ENCODE results near the gene DNAH17. TPM values are rescaled to one million over a fixed set of nuclear protein-coding genes. Genes with fewer than 3 reads are reported as not detected.
A peak's percentile ranks its signal among the peaks of the same experiment; 100 is the strongest.

DNAH17 gene
- total RNA-seq, 1 donor from 2014 or later: not detected

DNA sequence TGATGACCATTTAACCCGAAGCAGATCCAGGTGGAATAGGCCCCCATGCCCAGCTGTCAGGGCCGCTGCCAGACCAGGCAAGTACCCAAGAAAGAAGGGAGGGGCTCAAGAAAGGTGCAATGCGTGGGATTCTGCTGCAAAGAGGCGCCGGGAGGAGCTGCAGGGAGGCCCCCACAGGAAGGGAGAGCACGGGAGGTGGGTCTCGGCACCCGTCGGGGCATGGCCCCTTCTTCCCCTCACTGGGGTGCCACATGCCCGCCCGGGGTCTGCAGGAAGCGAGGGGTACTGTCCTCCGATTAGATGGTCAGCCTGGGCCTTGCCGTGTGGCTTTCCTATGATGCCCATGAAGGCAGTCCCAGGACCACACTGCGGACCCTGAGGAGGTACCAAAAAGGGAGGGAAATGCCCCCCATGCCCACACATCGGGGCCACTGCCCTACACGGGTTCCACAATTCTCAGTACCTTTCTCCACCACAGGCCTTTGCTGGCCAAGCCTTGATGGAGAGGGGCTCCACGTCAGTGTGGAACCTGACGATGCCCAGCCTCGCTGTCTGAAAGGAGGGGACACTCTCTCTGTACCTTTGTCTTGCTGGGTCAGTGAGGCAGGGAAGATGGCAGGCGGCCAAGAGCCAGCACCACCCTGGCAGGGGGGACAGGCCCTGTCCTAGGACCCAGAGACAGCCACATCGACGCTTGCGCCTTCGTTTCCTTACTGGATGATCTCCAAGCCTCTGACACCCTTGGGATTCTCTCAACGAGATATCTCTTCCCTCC is 45.5 kb upstream of the DNAH17 start:
- no peak overlapping the region for H3K4me3 ChIP-seq
- DNase-seq (ENCODE audit: low spot score): no peak
- H4K20me1 ChIP-seq (ENCODE audit: low read depth): no peaks in the 10 kb centered on the region
- H3K27ac Mint-ChIP-seq: peak overlapping the region; percentile 33
- H2AFZ ChIP-seq (replicated peaks): no peak overlapping the region
- no peaks in the 10 kb centered on the region for H3K4me1 ChIP-seq
- H3K4me3 Mint-ChIP-seq: no peak overlapping the region
- no peak overlapping the region for H3K4me2 ChIP-seq
- H3K9me3 Mint-ChIP-seq: peaks cover 10% of the 10 kb centered on the region
- H3F3A ChIP-seq (ENCODE audit: low read depth): no peaks in the 10 kb centered on the region
- H3K9ac ChIP-seq: no peak overlapping the region
- H3K36me3 Mint-ChIP-seq: no peaks in the 10 kb centered on the region
- no peaks in the 10 kb centered on the region for H3K27me3 ChIP-seq
- TF ChIP-seq EZH2 (IDR thresholded peaks at IDR 0.05) (no peak), EZH2phosphoT487 (IDR thresholded peaks at IDR 0.05) (no peak)
- TF ChIP-seq, protein P1, sequence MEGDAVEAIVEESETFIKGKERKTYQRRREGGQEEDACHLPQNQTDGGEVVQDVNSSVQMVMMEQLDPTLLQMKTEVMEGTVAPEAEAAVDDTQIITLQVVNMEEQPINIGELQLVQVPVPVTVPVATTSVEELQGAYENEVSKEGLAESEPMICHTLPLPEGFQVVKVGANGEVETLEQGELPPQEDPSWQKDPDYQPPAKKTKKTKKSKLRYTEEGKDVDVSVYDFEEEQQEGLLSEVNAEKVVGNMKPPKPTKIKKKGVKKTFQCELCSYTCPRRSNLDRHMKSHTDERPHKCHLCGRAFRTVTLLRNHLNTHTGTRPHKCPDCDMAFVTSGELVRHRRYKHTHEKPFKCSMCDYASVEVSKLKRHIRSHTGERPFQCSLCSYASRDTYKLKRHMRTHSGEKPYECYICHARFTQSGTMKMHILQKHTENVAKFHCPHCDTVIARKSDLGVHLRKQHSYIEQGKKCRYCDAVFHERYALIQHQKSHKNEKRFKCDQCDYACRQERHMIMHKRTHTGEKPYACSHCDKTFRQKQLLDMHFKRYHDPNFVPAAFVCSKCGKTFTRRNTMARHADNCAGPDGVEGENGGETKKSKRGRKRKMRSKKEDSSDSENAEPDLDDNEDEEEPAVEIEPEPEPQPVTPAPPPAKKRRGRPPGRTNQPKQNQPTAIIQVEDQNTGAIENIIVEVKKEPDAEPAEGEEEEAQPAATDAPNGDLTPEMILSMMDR (IDR thresholded peaks at IDR 0.05): no peak
- no peak overlapping the region for H3K27ac ChIP-seq
- H3K79me2 ChIP-seq (ENCODE audit: low read depth): no peaks in the 10 kb centered on the region
- no peaks in the 10 kb centered on the region for H3K4me1 Mint-ChIP-seq
- peaks cover 8% of the 10 kb centered on the region for H3K27me3 Mint-ChIP-seq (ENCODE audit: insufficient read depth, low read depth)
- H3K36me3 ChIP-seq: no peaks in the 10 kb centered on the region
- no peaks in the 10 kb centered on the region for H3K9me3 ChIP-seq (ENCODE audit: low read depth)

- Histone ChIP-seq H3K9me3 (ENCODE audit: low read depth) (no peaks in the 10 kb centered on the region), H3F3A (ENCODE audit: low read depth) (no peaks in the 10 kb centered on the region), H3K4me2 (no peak overlapping the region), H3K4me3 (no peak overlapping the region), H3K27ac (no peak overlapping the region), H3K4me1 (no peaks in the 10 kb centered on the region), H3K9ac (no peak overlapping the region), H3K79me2 (ENCODE audit: low read depth) (no peaks in the 10 kb centered on the region), H2AFZ (replicated peaks) (no peak overlapping the region), H4K20me1 (ENCODE audit: low read depth) (no peaks in the 10 kb centered on the region), H3K27me3 (no peaks in the 10 kb centered on the region), H3K36me3 (no peaks in the 10 kb centered on the region)
- Mint-ChIP-seq H3K9me3 (peaks cover 11% of the 10 kb centered on the region), H3K27ac (no peak overlapping the region), H3K4me1 (no peaks in the 10 kb centered on the region), H3K27me3 (ENCODE audit: insufficient read depth, low read depth) (peaks cover 8% of the 10 kb centered on the region), H3K4me3 (no peak overlapping the region), H3K36me3 (no peaks in the 10 kb centered on the region)
- TF ChIP-seq, protein P1 (IDR thresholded peaks at IDR 0.05): no peak
- TF ChIP-seq EZH2 (IDR thresholded peaks at IDR 0.05): no peak
- TF ChIP-seq EZH2phosphoT487 (IDR thresholded peaks at IDR 0.05): no peak
- no peak for DNase-seq (ENCODE audit: low spot score)
Observed at GRCh38 chr17:78621720-78622490, 44.7 kb upstream of the DNAH17 start.

DNA sequence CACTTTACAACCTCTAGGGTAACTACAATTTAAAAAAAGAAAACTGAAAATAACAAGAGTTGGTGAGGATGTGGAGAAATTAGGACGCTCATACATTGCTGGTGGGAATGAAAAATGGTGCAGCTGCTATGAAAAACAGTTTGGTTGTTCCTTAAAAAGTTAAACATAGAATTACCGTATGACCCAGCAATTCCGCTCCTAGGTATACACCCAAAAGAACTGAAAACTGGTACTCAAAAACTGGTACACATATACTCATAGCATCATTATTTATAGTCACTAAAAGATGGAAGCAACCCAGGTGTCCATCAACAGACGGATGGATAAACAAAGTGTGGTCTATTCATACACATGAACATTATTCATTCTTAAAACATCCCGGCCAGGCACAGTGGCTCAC is 42.9 kb upstream of the DNAH17 start:
- Mint-ChIP-seq H3K4me1 (no peaks in the 10 kb centered on the region), H3K27ac (no peak overlapping the region), H3K36me3 (no peaks in the 10 kb centered on the region), H3K27me3 (ENCODE audit: insufficient read depth, low read depth) (peaks cover 5% of the 10 kb centered on the region), H3K4me3 (no peak overlapping the region), H3K9me3 (peaks cover 11% of the 10 kb centered on the region)
- H3K4me1 ChIP-seq: no peaks in the 10 kb centered on the region
- no peaks in the 10 kb centered on the region for H3K9me3 ChIP-seq (ENCODE audit: low read depth)
- H2AFZ ChIP-seq (replicated peaks): no peak overlapping the region
- H3F3A ChIP-seq (ENCODE audit: low read depth): no peaks in the 10 kb centered on the region
- H3K9ac ChIP-seq: no peak overlapping the region
- H3K27me3 ChIP-seq: no peaks in the 10 kb centered on the region
- no peak overlapping the region for H3K4me3 ChIP-seq
- H3K4me2 ChIP-seq: no peak overlapping the region
- H3K27ac ChIP-seq: no peak overlapping the region
- no peaks in the 10 kb centered on the region for H4K20me1 ChIP-seq (ENCODE audit: low read depth)
- H3K36me3 ChIP-seq: no peaks in the 10 kb centered on the region
- DNase-seq (ENCODE audit: low spot score): no peak
- no peaks in the 10 kb centered on the region for H3K79me2 ChIP-seq (ENCODE audit: low read depth)
- TF ChIP-seq, protein P1 (IDR thresholded peaks at IDR 0.05): no peak
- TF ChIP-seq EZH2phosphoT487 (IDR thresholded peaks at IDR 0.05): no peak
- TF ChIP-seq EZH2 (IDR thresholded peaks at IDR 0.05): no peak
